ENCODE results near the gene HS3ST3B1.

The HS3ST3B1 gene

GRCh38 chr17:14359163-14360020 lies 58.5 kb downstream of the HS3ST3B1 start:
- no peak for DNase-seq

- DNase-seq = no peak
These were observed 60.0 kb downstream of the HS3ST3B1 start for GRCh38 chr17:14360856-14361255.

GRCh38 chr17:14361470-14361869 lies 60.6 kb downstream of the HS3ST3B1 start:
- no peak for DNase-seq

- no peak for DNase-seq
These were observed 61.1 kb downstream of the HS3ST3B1 start for GRCh38 chr17:14361945-14362508.

GRCh38 chr17:14366199-14366598 lies 65.3 kb downstream of the HS3ST3B1 start:
- DNase-seq = no peak

GRCh38 chr17:14372461-14372860 lies 71.6 kb downstream of the HS3ST3B1 start:
- no peak for DNase-seq

- DNase-seq = no peak
These were observed 72.2 kb downstream of the HS3ST3B1 start for GRCh38 chr17:14372905-14373613.

GRCh38 chr17:14373614-14374259 lies 72.9 kb downstream of the HS3ST3B1 start:
- no peak for DNase-seq

- DNase-seq = no peak
These were observed 73.4 kb downstream of the HS3ST3B1 start for GRCh38 chr17:14374268-14374667.

GRCh38 chr17:14376666-14377065 lies 75.8 kb downstream of the HS3ST3B1 start:
- DNase-seq = no peak

GRCh38 chr17:14381606-14382005 lies 80.7 kb downstream of the HS3ST3B1 start:
- no peak for DNase-seq

- no peak for DNase-seq
These were observed 86.2 kb downstream of the HS3ST3B1 start for GRCh38 chr17:14387036-14387435.

- no peak for DNase-seq
These were observed 88.8 kb downstream of the HS3ST3B1 start for GRCh38 chr17:14389681-14390080.

GRCh38 chr17:14393723-14394122 lies 92.8 kb downstream of the HS3ST3B1 start:
- DNase-seq = no peak

- DNase-seq = no peak
These were observed 94.4 kb downstream of the HS3ST3B1 start for GRCh38 chr17:14395255-14395654.

- DNase-seq = no peak
These were observed 95.7 kb downstream of the HS3ST3B1 start for GRCh38 chr17:14396547-14396946.

- no peak for DNase-seq
These were observed 97.9 kb downstream of the HS3ST3B1 start for GRCh38 chr17:14398766-14399165.
